Measurements from ENCODE around the gene STRIP2.
"Not testable (repeated sequence)": the region's sequence is repeated elsewhere in the genome, so short reads cannot be mapped to it uniquely, and the experiment has no call there.

STRIP2 gene

DNA sequence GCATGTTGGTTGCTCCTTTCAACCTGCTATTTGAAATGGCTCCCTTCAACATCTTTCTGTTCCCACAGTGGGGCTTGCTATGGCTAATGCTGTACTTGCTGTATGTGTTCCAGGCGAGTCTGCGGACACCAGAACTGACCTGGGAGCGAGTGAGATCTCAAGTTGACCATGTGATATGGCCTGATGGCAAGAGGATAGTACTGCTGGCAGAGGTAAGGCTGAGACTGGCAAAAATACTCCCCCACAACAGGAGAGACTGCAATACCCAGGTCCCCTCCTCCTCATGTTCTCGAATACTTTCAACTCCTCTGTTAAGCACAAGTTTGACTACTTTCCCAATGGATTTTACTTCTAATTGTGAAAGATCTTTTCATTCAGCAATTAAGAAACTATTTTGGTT, 11.5 kb upstream of the STRIP2 start:
- DNase-seq = no peak

DNA sequence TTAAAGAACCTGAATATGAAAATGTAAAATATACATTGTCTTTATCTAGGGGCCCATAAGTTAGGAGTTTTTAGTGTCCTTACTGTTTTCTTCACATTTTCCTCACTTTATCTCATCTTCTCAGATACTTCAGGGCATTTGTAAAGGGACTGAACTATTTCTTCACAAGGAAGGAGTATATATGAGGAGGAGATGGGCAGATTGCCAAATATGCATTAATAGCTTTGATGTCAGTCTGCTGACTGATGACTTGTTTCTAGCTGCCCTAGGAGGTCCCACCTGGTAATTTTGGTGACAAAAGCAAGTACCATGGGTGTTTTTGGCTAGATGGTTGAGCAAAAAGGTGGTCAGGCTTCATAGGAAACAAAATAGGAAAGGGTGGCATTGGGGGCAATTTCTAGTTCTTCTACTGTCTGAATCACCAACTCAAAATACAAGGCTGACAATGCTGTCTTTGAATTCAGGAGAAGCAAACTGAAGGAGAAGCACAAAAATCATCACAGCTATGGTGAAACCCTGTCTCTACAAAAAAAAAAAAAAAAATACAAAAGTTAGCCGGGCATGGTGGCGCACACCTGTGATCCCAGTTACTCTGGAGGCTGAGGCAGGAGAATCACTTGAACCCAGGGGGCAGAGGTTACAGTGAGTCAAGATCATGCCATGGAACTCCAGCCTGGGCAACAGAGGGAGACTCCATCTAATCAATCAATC, 10.4 kb upstream of the STRIP2 start:
- DNase-seq = no peak

DNA sequence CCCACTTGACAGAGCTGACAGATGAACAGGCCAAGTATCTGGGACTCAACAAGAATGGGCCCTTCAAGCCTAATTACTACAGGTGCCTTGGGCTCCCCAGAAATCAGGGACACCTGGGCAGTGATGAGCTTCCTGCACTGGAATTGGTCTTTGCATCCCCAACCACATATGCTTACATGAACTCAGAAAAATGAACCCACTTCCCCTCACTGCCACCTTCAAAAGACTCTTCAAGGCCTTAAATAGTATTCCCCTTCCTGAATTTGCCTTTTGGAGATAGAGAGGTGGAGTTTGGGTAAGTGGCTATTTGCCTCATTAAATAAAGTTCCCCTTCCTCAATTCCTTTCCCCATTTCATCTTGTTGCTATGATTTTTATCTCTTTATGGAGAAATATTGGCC, 7.8 kb upstream of the STRIP2 start:
- DNase-seq = no peak

DNA sequence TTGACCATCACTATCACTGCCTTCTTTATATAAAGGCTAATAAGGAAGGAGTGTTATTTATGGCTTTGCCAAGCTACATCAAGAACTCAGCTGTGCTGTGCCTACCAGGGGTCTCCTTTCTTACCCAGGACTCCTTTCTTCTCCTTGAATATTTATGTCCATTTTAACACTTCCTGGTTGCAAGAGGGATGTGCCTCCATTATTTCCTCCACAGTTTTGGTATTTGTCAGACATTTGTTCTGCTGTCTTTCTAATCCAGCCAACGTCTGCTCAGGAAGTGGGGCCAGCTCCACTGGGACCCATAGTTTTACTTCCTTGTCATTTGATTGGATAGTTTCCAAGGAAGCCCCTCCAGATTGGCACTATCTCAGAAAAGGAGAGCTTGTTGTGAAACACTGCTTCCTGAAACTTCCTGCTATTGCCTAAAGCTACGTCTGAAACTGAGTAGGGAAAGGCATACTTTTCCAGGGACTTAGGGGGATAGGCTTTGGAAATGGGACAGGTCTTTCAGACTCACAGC, 6.6 kb upstream of the STRIP2 start:
- no peak for DNase-seq

DNA sequence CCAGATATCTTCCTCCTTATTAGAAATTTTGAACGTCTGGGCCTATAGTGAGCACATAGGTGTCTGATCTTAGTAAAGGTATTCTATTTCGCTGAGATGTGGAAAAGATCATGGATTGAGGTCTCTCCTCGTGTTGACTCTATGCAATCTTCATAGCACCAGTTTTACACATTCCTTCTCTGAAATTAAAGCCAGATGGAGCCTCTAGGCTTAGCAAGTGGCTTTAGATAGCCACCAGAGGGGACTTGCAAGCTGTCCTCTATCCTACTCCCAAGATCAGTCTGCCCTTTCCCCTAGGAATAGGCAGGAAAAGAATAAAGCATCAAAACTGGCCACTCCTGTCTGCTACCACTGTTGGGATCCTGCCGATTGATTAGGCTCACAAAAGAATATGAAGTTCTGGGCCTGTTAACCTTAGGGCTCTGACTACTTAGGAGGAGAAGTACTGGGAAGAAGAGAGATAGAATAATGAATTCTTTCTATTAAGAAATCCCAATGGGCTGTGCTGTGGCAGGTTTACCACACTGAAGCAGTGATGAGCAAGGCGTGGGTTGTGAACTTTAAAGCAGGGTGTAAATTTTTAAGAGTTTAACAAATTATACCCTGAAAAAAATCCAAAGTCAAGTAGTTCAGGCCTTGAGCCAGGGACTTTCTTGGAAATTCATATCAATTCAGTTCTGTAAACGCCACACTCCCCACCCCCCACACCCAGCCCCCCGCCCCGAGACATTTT, 2.2 kb upstream of the STRIP2 start:
- no peak for DNase-seq

DNA sequence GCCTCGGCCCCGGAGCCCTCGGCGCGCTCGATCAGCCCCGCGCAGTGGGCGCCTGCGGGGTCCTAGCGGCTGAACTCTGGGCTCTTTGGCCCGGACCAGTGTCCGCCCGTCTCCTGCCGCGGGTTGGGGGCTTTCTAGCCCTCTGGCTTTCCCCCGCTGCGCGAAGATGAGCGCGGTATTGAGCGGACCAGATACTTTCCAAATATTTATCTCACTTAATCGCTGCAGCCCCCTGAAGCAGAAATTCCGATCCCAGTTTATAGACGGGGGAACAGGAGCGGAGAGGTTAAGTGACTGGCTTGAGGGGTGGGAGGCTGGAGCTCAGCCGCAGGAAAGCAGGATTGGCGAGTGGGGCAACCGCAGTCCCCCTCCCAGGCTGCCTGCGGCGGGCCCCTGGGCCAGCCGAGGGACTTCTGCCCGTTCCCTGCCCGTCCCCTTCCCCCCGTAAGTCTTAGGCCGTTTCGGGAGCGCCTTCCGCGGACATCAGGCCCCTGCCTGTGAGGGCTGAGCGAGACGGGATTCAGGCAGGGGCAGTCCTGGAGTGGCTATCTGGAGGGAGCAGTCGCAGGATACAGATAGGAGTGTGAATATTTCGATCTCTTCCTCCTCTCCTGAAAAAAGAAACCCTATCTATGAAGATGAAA, 565 bp downstream of the STRIP2 start:
- DNase-seq = peak; percentile 50

DNA sequence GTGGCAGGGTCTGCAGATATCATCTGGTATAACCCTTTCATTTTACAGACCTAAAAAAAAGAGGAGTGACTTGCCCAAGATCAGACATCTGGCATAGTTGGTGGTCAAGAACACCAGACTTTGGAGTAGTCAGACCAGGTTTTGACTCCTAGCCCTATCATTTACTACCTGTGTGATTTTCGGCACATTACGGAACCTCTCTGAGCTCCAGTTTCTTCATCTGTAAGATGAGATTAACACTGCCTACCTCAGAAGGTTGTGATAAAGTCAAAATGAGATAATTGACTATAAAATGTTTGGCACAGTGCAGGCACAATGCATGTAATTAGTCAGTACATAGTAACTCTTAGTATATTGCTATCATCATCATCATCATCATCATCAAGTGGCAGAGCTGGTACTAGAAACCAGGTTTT, 1.2 kb downstream of the STRIP2 start:
- DNase-seq = no peak

DNA sequence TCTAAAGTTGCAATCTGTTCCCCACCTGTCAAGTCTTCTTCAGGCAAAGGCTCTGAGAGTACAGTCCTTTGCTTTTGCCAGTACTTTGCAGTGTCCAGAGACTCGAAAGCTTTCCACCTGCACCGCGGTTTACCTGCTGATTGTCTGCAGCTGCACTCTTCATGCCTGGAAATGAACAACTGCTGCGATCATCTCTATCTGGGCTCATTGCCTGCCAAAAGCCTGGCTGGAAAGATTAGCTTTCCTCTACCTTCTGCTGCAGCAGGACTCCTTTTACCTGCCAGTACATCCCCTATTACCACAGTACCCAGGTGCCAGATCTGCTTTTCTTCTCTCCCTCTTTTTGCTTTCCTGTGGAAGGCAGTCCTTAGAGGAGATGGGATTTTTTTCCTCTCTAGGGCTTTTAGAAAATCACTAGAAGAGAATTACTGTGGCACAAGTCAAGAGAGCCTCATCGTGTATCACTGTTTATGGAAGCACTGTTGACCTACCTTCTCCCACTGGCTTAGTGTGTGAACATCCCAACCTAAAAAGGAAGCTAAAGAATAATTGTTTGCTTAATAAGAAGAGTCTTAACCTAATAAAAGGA, 2.2 kb downstream of the STRIP2 start:
- DNase-seq = no peak

DNA sequence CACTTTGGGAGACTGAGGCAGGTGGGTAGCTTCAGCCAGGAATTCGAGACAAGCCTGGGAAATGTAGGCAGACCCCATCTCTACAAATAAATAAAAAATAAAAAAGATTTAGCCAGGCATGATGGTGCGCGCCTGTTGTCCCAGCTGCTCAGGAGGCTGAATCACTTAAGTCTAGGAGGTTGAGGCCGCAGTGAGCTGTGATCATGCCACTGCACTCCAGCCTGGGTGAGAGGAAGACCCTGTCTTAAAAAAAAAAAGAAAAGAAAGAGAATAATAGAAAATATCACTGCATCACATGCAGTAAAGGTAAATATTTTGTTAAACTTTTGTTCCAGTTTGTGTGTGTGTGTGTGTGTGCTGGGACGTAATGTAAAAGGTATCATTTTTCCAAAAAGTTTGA, 3.0 kb downstream of the STRIP2 start:
- DNase-seq = no peak

DNA sequence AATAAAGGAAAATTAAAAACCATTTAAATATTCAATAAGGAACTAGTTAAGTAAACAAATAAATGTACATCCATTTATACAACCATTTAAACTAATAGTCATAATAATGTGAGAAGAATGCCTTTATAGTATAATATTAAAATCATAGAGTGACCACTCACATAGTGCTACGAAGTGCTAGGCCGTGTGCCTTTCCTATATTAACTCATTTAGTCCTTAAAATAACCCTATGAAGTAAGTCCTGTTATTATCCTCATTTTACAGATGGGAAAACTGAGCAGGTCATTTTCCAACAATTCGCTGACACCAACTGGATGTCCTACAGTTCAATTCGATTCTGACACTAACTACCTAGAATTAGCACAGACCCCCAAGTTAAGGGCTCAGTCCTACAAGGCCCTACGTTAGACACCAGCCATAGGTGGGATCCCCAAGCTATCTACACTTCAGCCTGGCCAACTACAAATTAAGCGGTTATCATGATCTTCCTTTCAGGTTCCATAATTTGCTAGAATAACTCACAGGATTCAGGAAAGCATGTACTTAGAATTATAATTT, 4.1 kb downstream of the STRIP2 start:
- no peak for DNase-seq

DNA sequence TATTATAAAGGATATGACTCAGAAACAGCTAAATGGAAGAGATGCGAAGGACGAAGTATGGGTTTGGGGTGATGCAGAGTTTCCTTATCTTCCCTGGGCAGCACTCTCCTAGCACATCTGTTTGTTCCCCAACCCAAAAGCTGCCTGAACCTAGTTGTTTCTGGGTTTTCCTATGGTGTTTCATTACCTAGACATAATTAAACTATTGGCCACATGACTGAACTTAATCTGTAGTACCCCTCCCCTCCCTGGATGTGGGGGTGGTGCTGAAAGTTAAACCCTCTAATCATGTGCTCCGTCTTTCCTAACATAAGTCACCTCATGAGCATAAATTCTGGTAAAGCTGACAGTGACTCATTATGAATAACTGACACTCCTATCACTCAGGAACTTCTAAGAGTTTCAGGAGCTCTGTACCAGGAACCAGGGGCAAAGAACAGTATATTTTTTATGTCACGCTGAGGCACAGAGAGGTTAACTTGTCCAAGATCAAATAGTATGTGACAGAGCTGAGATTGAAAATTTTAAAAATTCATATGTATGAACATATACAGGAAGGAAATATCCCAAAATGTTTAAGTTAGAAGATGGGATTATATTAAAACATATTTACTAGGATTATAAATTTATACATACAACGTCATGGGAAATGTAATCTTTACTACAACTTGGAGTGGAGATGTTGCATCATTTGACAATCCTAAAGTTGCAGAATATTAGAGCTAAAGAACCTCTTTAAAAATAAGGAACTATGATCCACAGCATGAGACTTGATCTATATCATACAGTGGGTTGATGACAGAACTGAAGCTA, 4.8 kb downstream of the STRIP2 start:
- no peak for DNase-seq

DNA sequence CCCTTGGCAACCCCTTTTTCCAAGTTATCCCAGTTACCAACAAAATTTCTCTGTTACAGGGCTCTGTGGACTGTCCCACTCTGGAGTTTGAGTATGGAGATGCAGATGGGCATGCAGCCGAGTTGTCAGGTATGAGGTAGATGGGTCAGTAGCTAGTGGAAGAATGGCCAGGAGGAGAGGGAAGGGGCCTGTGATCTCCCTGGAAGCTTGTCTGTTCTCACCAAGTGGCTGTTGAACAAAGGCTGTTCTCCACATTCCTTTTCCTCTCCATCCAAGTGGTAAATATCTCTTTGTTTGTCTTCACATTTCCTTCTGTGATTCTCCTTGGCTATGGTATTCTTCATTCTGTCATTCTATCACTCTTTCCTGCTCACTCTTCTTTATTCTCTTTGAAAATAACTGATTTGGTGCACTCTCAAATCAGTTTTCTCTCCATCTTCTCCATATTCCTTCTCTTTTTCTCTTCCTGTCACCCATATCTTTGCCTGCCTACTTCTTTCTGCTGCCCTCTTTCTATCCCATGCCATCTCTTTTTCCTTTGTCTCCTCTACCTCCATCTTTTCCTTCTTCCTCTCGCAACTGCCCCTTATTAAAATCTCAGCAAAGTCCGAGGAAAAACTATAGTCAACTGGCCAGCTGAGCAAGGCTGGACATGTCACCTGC, 5.9 kb downstream of the STRIP2 start:
- DNase-seq = no peak

DNA sequence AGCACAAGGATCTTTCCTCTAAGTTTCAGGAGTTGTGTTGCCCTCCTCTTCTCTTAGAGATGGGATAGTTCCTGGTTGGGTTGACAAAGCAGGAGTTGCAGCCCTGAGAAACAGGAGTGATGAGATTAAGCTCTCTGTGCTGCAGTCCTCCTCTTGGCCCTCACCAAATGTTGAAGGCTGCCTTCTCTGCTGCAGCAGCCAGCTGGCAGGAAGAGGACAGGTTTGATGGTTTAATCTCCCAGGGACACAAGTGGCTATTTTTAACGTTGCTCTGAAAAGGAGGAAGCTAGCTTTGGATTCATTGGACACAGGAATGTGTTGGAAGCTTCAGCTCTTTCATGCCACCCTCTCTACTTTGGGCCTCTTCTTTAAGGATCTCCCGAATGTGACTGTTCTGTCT, 9.4 kb downstream of the STRIP2 start:
- no peak for DNase-seq

DNA sequence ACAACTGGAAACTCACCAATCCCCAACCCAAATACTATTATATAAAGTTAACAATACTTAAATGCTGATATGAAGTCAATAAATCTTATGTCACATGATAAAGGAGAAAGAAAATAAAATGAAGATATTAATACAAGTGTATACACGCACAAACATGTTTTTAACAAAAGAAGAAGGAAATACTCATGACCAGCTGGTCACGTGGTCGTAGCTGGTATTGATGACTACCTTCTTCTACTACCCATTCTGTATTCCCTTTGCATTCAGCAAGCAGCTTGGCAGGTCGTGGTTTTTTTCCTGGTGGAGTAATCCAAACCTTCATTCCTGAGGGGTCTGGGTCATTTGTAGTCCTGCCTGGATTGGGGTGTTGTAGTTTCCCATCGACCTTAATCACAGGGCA, 10.5 kb downstream of the STRIP2 start:
- not testable (repeated sequence) for DNase-seq

DNA sequence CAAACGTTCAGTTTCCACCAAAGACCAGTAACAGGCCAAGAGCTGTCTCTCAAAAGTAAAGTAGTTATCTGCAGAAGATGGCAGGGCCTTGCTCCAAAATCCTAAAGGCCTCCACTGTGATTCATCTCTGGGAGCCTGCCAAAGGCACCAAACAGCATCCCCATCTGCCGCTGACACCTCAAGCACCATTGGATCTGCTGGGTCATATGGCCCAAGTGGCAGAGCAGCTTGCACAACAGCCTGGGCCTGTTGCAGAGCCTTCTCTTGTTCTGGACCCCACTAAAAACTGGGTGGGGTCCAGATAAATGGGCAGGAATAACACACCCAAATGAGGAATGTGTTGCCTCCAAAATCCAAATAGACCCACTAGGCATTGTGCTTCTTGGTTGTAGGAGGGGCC, 12.7 kb downstream of the STRIP2 start:
- not testable (repeated sequence) for DNase-seq

DNA sequence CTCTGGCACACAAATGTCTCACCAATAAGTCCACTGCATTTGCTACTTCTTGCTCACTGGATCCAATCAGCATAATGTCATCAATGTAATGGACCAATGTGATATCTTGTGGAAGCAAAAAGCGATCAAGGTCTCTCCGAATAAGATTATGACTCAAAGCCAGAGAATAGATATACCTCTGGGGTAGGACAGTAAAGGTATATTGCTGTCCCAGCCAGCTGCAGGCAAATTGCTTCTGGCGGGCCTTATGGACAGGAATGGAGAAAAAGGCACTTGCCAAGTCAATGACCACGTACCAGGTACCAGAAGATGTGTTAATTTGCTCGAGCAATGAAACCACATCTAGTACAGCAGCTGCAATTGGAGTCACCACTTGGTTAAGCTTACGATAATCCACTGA, 13.2 kb downstream of the STRIP2 start:
- not testable (repeated sequence) for DNase-seq

DNA sequence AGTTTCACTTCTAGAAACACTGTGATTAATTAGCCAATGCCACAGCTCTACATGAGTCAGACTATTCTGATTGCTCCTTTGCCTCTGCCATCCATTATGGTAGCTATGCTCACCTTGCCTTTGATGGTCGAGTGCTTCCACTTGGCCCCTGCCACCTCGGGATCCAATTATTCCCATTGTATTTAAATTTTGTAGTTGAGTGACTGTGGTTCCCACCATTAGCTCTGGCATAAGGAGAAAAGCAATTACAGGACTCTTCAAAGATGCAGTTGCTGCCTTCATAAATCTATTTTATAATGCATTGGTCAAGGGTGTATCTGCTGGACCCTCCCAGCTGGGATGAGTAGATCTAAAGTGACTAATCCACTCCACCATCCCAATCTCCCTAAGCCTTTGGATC, 14.4 kb downstream of the STRIP2 start:
- not testable (repeated sequence) for DNase-seq

DNA sequence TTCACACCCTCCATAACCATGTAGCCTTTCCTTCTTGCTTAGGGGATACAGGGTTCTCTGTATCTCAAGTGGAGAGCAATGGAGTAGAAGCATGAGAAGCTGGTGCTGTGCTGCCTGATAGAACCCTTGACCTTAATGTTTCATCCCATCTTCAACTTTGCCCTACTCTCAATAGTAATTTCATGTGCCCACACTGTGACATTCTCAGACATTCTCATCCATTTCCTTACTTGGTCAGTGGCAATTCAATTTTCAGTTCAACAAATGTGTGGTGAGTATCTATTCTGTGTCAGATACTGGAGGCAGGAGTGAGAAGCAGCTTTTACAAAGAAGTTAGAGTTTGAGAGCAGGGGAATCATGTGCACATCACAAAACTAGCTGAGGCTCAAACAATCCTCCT, 16.1 kb downstream of the STRIP2 start:
- DNase-seq = no peak

DNA sequence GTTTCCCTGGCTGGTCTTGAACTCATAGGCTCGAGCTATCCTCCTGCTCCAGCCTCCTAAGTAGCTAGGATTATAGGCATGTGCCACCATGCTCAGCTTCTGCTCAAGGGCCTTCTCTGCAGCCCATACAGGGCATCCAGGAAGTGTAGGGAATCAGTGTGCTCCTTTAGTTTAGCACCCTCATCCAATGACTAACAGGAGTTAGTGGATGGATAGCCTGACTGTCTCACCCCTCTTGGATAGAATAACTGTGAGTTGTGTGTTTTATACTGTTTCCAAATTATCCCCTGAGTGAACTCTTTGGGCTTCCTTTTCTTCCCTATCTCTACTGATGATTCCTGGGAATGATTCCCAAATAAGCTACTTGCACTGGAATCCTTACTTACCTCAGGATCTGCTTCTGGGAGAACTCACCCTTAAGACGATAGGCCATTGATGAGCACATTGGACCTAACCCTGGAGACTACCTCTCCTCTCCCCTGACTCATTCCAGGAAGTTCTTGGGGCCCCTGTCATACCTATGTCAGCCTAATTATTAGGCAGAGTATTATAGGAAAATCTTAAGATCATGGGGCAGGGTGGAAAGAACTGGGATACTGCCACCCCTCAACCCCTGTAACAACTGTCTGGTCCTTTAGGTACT, 18.5 kb downstream of the STRIP2 start:
- DNase-seq = no peak

DNA sequence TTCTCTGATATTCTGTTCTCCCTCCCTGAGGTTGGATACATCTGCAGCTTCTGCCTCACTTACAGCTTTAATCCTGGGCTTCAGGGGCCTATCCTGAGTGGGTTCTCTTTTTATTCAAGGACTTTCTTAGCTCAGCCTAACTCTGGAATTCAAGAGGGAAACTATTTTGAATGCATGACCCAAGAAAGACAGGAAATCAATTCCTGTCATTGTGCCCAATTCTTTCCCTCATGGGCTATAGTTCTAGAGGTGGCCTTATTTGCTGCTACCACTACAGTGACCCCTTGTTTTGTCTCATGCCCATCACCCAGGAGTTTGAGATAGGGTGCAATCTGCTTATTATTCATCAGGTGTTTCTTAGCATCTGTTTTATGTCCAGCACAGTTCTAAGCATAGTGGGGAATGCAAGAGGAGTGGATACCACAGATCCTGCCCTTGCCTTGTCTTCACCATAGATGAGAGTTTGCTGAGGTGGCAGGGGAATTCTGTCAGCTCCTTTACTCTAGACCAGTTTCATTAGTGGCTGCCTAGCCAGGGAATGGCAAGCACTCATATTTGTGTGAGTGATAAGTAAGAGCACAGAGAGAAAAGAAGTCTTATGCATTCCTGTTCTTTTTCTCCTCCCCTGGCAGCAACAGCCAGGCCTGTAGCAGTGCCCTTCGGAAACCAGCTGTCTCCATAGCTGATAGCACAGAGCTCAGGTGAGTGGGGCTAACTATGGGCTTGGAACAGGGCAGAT, 19.4 kb downstream of the STRIP2 start:
- DNase-seq = no peak

DNA sequence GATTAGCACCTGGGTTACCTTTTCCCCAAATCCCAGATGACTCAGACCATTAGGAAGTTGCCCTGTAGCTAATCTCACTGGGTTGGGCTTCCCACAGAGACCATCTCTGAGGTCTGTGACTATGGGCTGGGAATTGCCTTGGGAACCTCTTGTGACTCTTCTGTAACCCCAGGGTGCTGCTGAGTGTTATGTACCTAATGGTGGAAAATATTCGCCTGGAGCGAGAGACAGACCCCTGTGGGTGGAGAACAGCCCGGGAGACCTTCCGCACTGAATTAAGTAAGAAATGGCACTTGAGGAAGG, 20.0 kb downstream of the STRIP2 start:
- DNase-seq = no peak
